AG09309 (cell line): ENCODE results near the gene USP3.

Source experiments
- DNase-seq: peaks from one replicate; pipeline ENCODE4 v3.0.0-alpha.2; 2010; ENCODE audit warnings: low read depth
- H3K4me3 ChIP-seq: 2 replicates; pipeline ENCODE4 v1.5.1; 2011; ENCODE audit warnings: mild to moderate bottlenecking, low read depth, low read length, moderate library complexity; ENCODE audit not compliant: control insufficient read depth
- CTCF ChIP-seq: IDR thresholded peaks from 2 replicates; pipeline ENCODE4 v1.5.1; 2011; ENCODE audit warnings: mild to moderate bottlenecking, low read depth, low read length, inconsistent platforms; ENCODE audit not compliant: insufficient read depth, control insufficient read depth; ENCODE audit errors: missing control alignments

The USP3 gene

DNA sequence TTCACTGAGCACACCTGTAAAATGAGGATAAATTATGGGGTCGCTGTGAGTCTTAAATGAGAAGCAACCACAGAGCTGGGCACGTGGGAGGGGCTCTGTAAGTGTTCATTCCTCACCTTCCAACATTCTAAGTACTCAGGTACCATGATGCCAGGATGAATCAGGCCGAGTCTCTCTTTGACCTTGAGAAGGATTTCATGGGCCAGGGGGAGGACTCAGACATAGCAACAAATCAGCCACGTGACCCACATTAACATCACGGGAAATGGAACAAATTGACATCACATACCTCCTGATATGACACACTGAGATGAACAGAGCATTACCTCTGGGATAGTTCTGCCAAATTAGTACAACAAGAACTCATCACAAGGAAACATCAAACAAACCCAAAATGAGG lies 35.2 kb upstream of the USP3 start:
- no peak for DNase-seq
- TF ChIP-seq CTCF = no peak
- no peak overlapping the region for H3K4me3 ChIP-seq

DNA sequence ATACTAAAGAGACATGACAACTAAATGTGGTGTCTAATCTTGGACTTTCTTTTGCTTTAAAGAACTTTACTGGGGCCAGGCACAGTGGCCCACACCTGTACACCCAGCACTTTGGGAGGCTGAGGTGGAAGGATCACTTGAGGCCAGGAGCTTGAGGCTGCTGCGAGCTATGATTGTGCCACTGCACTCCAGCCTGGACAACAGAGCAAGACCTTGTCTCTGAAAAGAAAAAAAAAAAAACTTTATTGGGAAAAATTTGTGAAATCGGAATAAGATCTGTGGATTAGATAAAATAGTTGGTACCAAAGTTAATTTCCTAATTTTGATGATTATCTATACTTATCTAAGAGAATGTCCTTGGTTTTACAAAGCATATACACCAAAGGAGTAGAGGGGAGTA lies 34.4 kb upstream of the USP3 start:
- TF ChIP-seq CTCF = no peak
- DNase-seq = no peak
- H3K4me3 ChIP-seq = no peak overlapping the region

DNA sequence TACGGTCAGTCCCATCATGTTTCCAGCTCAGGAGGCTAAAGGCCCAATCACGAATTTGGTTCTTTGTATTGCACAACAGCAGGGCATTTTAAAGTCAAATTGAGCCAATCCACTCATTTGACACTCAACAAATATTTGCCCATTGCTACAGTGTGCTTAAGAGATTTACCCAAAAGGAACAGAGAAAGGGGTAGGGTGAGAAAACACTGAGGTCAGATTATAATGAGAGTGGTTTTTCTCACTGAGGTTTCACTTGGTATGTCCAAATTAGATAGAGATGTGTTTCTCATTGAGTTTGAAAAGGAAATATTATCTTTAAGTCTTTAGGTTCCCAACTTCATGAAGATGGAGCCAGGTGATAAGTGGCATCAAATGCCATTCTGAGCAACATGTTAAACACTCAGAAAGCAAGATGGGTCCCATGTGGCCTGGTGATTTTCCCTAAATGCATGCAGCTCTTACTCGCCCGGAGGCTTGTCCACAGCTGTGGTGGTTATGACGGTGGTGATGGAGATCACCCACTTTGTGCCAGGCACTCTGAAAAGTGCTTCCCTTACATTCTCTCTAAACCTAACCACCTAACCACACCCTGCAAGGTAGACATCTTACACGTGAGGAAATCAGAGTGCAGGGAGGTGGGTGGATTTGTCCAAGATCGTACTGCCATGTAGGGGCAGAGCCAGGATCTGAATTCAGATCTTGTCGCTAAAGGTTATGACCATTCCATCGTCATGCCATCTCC lies 31.2 kb upstream of the USP3 start:
- DNase-seq = no peak
- H3K4me3 ChIP-seq = no peak overlapping the region
- TF ChIP-seq CTCF = no peak

DNA sequence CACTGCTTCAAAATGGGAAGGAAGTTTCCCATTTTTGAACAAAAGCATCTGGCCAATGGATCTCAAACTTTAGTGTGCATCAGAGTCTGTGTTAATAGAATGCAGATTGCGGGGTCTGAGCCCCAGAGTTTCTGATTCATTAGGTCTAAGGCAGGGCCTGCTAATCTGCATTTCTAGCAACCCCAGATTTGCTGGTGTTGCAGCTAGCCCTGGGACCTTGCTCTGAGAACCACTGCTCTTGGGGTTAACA lies 30.7 kb upstream of the USP3 start:
- TF ChIP-seq CTCF = no peak
- H3K4me3 ChIP-seq = no peak overlapping the region
- no peak for DNase-seq

GRCh38 chr15:63473999-63474809 lies 30.2 kb upstream of the USP3 start:
- no peak overlapping the region for H3K4me3 ChIP-seq
- DNase-seq = no peak
- peak; percentile 9 for TF ChIP-seq CTCF

GRCh38 chr15:63474810-63475316 lies 29.5 kb upstream of the USP3 start:
- no peak overlapping the region for H3K4me3 ChIP-seq
- no peak for TF ChIP-seq CTCF
- no peak for DNase-seq
